Erythroblast (primary cell): Measurements from ENCODE around the gene PPP2R2C.

ENCODE experiments used
- GATA1 ChIP-seq: IDR thresholded peaks from 2 replicates; pipeline ENCODE4 v1.6.1; 2011; ENCODE audit warnings: low read depth, mild to moderate bottlenecking, control low read depth, low read length, moderate library complexity
- POLR2A ChIP-seq: IDR thresholded peaks from 2 replicates; pipeline ENCODE4 v1.6.1; 2011; ENCODE audit warnings: mild to moderate bottlenecking, low read length

- TF ChIP-seq POLR2A = no peak
- TF ChIP-seq GATA1 = no peak
These were observed 8.2 kb upstream of the PPP2R2C start for GRCh38 chr4:6480534-6481088.
